ENCODE results near the gene ATE1. TPM values are rescaled to one million over a fixed set of nuclear protein-coding genes. Genes with fewer than 3 reads are reported as not detected.

Gene ATE1
- total RNA-seq, result 41.7 and 48.9 TPM in 2 replicates
- polyA plus RNA-seq, result 13.0 and 16.9 TPM in 2 replicates

DNA sequence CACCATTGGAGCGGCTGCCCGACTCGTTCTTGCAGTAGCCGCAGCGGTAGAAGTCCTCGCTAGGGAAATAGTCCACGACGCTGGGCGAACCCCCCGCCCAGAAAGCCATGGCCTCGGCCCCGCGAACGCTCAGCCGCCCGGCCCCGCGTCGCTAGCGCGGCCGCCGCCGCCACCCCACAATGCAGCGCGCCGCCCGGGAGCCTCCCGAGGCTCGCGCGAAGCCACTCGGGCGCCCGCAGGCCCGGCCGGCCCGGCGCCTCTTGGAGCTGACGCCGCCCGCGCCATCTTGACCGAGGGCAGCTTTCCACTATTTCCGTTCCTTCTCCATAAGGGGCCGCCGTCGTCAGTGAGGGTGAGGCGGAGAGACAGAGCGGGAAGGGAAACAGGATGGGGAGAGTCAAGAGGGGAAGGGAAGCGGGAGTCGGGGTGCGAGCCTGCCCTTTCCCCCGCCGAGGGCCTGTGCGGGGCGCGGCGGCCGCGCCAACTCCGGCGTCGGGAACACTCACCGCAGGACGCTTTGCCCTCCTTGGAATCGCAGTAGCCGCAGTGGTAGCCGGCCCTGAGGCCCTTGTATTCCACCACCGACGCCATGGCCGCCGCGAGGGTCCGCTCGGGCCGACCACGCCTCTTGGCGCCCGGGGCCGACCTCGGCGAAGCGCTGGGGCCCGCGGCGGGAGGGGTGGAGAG is at the start of gene ATE1:
Gene ATE1, minus strand, starts transcription at position 191 of the 687 bp plus-strand sequence. Its CDS starts 82 bp downstream, at position 109.
- Histone ChIP-seq H2AFZ (peak within 1 kb of the TSS; percentile 82), H3K79me2 (peaks cover 51% of the 10 kb centered on the region), H4K20me1 (ENCODE audit: insufficient read depth, poor library complexity, severe bottlenecking) (no peaks in the 10 kb centered on the region), H3K9me2 (replicated peaks; ENCODE audit: insufficient read depth) (no peaks in the 10 kb centered on the region), H3K4me2 (peak within 1 kb of the TSS; percentile 86), H3K4me1 (ENCODE audit: insufficient read depth) (peaks cover 34% of the 10 kb centered on the region), H3K36me3 (replicated peaks; ENCODE audit: insufficient read depth, low read depth) (no peaks in the 10 kb centered on the region), H3K27me3 (no peaks in the 10 kb centered on the region), H3K4me3 (peak within 1 kb of the TSS; percentile 76), H3K9me3 (ENCODE audit: low read depth) (peaks cover 4% of the 10 kb centered on the region), H3K27ac (peak within 1 kb of the TSS; percentile 100)
- DNase-seq (ENCODE audit: low spot score), result peak; percentile 97
- TF ChIP-seq EZH2 (IDR thresholded peaks at IDR 0.05; ENCODE audit: borderline replicate concordance), result no peak
- no peak for TF ChIP-seq EZH2phosphoT487 (IDR thresholded peaks at IDR 0.05; ENCODE audit: low read depth, severe bottlenecking, unreplicated experiment)
- TF ChIP-seq, protein P1, sequence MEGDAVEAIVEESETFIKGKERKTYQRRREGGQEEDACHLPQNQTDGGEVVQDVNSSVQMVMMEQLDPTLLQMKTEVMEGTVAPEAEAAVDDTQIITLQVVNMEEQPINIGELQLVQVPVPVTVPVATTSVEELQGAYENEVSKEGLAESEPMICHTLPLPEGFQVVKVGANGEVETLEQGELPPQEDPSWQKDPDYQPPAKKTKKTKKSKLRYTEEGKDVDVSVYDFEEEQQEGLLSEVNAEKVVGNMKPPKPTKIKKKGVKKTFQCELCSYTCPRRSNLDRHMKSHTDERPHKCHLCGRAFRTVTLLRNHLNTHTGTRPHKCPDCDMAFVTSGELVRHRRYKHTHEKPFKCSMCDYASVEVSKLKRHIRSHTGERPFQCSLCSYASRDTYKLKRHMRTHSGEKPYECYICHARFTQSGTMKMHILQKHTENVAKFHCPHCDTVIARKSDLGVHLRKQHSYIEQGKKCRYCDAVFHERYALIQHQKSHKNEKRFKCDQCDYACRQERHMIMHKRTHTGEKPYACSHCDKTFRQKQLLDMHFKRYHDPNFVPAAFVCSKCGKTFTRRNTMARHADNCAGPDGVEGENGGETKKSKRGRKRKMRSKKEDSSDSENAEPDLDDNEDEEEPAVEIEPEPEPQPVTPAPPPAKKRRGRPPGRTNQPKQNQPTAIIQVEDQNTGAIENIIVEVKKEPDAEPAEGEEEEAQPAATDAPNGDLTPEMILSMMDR (IDR thresholded peaks at IDR 0.05; ENCODE audit: poor library complexity), result no peak
- 1% methylated on average over 84 of the region's 87 CpGs for WGBS (ENCODE audit: low lambda C conversion rate, missing lambda C conversion rate)

DNA sequence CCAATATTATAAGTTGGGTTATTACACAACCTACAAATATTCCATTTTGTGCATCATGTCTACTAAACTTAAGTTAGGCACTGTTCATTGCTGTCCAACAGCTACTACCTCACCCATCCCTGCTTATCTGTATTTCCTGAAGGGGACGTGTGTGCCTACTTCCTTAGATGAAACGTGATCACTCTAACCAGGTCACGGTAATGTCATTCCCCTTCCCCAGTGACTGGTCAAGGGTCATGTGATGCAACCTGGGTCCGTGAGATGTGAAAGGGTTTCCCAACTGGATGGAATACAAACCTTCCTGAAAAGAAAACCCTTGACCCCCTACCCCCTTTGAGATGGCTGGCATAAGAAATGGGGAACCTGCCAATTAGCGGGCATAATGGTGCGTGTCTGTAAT is 48.8 kb upstream of the ATE1 start:
- no peak for TF ChIP-seq EZH2 (IDR thresholded peaks at IDR 0.05; ENCODE audit: borderline replicate concordance)
- TF ChIP-seq, protein P1 (IDR thresholded peaks at IDR 0.05; ENCODE audit: poor library complexity), result no peak
- TF ChIP-seq EZH2phosphoT487 (IDR thresholded peaks at IDR 0.05; ENCODE audit: low read depth, severe bottlenecking, unreplicated experiment), result no peak
- Histone ChIP-seq H3K9me2 (replicated peaks; ENCODE audit: insufficient read depth) (no peaks in the 10 kb centered on the region), H2AFZ (no peak overlapping the region), H3K4me3 (no peak overlapping the region), H4K20me1 (ENCODE audit: insufficient read depth, poor library complexity, severe bottlenecking) (peaks cover 2% of the 10 kb centered on the region), H3K27me3 (no peaks in the 10 kb centered on the region), H3K36me3 (replicated peaks; ENCODE audit: insufficient read depth, low read depth) (no peaks in the 10 kb centered on the region), H3K9me3 (ENCODE audit: low read depth) (no peaks in the 10 kb centered on the region), H3K27ac (no peak overlapping the region), H3K4me1 (ENCODE audit: insufficient read depth) (peaks cover 14% of the 10 kb centered on the region), H3K4me2 (no peak overlapping the region), H3K79me2 (peaks cover 26% of the 10 kb centered on the region)
- DNase-seq (ENCODE audit: low spot score), result no peak
- WGBS (ENCODE audit: low lambda C conversion rate, missing lambda C conversion rate), result 87% methylated on average over 6 of the region's 6 CpGs

DNA sequence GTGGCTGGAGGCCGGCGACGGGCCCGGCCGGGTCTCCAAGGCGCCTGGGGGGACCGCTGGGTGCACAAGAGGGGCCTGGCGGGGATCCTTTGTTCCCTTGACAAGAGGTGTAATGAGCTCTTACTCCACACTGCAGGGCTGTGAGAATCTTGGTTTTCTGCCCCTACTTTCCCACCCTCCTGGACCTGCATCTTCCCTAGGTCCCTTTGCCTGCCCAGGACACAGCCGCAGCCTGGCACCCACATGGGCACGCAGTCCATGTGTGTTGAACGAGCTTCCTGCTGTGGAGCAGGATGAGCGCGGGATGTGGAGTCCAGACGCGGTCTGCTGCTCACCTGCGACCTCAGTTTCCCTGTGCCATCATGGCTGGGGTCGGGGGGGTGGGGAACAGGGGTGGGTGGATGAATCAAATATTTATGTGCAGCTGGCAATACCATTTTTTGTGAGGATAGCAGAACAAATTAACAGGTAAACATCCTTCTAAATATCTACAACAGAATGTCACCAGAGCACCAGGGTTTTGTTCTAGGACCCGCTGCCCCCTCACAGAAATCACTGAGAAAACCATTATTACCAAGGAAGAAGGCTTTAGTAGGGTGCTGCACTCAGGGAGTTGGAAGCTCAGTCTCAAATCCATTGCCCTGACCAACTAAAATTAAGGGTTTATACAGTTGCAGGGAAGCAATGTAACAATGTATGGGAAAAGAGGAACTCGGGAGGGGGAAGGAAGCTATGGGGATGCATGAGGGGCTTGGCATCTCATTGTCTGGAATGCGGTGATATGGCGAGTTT is 47.7 kb upstream of the ATE1 start:
- Histone ChIP-seq H3K27me3 (no peaks in the 10 kb centered on the region), H3K9me3 (ENCODE audit: low read depth) (no peaks in the 10 kb centered on the region), H2AFZ (peak overlapping the region; percentile 99), H3K4me2 (peak overlapping the region; percentile 97), H3K9me2 (replicated peaks; ENCODE audit: insufficient read depth) (no peaks in the 10 kb centered on the region), H4K20me1 (ENCODE audit: insufficient read depth, poor library complexity, severe bottlenecking) (peaks cover 2% of the 10 kb centered on the region), H3K27ac (peak overlapping the region; percentile 100), H3K79me2 (peaks cover 29% of the 10 kb centered on the region), H3K36me3 (replicated peaks; ENCODE audit: insufficient read depth, low read depth) (no peaks in the 10 kb centered on the region), H3K4me1 (ENCODE audit: insufficient read depth) (peaks cover 14% of the 10 kb centered on the region), H3K4me3 (peak overlapping the region; percentile 100)
- no peak for DNase-seq (ENCODE audit: low spot score)
- TF ChIP-seq EZH2 (IDR thresholded peaks at IDR 0.05; ENCODE audit: borderline replicate concordance), result no peak
- TF ChIP-seq, protein P1 (IDR thresholded peaks at IDR 0.05; ENCODE audit: poor library complexity), result peak; percentile 70
- WGBS (ENCODE audit: low lambda C conversion rate, missing lambda C conversion rate), result 51% methylated on average over 21 of the region's 21 CpGs

Data from hepatocyte (in vitro differentiated cells).